ENCODE measurements around the gene PPFIBP1.
"Not testable (repeated sequence)": the region's sequence is repeated elsewhere in the genome, so short reads cannot be mapped to it uniquely, and the experiment has no call there.

The PPFIBP1 gene

DNA sequence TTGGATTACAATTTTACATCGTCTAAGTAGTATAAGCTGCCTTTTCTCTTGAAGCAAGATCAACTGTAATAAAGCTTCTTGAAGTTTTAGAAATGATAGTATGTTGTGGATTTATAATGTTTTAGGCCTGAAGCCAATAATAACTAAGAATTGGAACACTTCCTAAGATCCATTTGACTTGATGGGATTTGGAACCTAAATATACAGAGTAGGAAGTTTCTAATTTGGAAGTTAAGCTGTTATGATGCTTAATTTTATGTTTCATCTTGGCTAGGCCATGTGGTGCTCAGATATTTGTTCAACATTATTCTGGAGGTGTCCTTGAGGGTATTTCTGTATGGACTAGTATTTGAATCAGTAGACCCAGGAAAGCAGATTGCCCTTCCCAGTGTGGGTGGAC, 74.9 kb downstream of the PPFIBP1 start:
- DNase-seq, result not testable (repeated sequence)

DNA sequence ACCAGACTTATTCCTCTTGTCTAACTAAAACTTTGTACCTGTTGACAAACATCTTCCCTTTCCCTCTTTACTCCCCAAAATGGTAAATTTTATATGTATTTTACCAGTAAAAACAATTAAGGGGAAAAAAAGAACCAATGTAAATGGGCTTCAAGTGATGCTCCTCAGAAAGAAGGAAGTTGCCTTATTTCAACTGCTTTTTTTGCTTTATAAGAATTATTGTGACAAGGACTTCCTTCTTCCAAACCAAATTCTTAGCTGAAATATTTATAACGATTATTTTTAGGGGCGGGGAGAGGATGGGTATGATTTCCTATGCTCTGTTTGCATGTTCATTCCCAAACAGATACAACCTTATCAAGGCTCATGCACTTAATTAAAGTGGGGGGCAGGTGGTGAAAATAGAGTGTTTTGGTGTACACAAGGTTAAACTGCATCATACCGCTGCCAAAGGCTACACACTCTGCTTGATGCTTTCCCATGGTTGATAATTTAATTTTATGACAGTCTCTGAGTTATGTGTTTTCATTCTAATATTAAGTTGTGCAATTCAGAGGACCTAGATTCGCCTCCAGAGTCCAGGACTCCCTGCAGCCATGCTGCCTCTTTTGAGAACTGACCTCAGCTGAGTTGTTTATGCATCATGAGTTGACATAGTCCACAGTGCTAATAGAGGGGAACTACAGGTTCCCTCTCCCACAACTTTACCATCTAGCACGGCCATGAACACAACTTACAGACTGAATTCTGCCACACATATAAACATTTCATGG, 77.2 kb downstream of the PPFIBP1 start:
- not testable (repeated sequence) for DNase-seq

DNA sequence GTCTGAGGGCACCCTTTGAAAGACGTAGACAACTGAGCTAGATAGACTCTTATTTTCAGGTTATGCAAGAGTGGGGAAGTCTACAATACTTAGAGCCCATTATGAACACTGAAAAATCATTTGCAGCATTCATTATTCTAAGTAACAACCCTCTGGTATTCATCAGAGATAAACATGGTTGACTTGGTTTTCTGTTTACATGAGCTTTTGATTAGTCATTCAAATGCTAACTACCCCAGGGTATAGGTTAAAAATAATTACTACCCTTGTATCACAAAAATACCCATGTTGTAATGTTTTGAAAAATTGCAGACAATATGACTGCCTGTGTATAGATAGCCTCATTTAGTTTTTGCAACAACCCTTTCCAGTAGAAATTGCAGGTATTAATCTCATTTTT, 78.5 kb downstream of the PPFIBP1 start:
- DNase-seq, result no peak

DNA sequence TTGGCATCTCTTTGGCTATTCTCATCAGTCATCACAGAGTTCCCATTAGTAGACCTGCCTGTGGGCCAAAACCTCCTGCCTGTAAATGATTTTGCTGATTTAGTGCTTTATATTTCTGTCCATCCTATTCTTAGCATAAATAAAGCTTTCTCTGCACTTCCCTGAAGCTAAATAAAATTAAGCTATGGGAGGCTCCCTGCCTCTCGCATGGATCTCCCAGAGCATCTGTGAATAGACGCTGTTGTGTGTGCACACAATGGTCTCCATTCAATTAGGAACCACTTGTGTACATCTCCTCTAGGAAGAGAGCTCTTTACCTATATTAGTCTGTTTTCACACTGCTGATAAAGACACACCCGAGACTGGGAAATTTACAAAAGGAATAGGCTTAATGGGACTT, 80.4 kb downstream of the PPFIBP1 start:
- no peak for DNase-seq

DNA sequence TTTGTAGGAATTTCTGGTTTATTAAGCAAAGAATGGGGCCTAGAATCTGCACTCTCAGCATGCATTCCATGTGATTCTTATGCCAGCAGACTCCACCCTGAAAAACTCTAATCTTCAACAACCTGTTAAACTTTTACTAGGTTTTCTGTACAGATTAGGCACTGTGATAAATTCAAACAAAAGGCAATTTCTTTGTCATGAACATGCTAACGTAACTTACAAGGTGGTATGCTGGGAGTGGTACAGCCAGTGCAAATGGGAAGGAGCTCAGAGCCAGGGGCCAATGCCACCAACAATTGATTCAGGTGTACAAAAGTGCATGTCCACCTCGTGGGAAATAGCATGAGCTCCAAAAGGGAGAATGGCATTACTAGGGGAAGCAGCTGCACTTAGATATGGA, 83.0 kb downstream of the PPFIBP1 start:
- no peak for DNase-seq

DNA sequence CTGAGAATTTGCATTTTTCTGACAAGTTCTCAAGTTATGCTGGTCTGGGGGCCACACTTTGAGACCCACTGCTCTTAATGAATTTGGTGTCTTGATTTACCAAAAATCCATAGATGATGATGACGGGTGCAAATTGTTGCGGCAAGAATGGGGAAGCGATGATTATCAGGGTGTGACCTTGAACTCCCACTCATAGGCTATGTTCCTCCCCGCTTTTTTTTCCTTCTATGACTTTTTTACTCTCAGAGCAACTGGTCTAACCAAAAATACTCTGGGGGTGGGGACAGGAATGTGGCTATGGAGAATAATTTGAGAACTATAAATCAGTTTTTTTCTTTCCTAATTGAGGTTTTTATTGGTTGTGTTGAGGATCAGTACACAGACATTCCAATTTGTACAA, 83.6 kb downstream of the PPFIBP1 start:
- DNase-seq, result no peak

DNA sequence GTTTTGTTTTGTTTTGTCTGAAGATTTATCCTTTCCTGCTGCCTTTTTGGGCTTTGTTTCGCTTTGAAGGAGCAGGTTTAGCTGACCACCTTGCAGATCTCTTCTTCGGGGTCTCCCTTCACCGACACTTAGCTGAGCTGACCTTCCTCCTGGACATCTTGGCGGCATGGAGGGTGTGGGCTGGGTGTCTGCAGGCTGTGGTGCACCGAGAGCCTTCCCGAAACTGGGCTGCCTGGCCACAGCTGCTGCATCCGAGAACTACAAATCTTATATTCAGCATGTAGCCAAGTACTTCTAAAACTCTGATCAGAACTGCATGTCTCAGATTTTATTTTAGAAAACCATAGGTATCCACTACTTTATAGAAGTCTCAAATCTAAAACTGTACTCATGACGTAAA, 84.9 kb downstream of the PPFIBP1 start:
- DNase-seq, result no peak

GRCh38 chr12:27610374-27610773, 86.4 kb downstream of the PPFIBP1 start:
- no peak for DNase-seq

GRCh38 chr12:27614386-27614785, 90.4 kb downstream of the PPFIBP1 start:
- DNase-seq, result no peak

DNA sequence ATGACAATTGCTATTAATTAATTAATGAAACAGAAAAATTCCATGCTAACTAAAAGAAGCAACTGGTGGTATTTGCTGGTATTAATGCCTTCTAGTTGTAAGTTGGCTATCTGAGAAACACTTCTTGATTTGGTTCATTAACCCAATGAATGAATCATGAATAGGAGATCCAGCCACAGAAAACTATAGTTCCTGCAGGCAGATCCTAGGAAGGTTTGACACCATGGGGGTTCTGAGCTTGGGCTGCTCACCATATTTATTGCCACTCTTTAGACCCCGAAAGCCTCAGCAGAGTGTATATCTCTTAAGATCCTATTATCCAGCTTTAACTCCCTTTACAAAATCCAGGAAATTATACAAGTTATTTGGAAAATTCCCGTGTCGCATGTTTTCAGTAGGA, 90.9 kb downstream of the PPFIBP1 start:
- DNase-seq, result no peak

DNA sequence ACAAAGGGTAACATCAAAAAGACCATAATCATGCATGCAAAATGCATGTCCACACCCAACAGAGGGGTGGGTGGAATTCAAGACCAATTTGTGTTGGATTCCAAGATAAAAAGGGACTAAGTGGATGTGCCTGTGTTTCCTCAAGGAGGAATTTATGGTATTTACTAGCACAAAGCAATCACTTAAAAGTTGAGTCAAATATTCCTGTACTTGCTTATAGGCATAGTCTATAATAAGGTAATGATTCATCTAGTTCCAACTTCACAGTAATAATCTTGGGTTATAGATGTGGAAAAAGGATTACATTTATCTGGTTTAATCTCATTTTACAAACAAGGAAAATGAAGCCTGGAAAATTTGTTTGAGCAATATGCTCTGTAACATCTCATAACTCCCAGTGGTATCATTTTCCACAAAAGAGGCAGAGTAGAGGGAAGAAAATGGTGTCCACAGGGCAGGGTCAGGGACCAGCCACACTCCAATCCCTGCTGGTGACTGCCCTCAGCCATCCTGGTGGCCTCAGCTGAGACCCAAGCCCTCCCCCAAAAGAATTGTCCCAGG, 91.4 kb downstream of the PPFIBP1 start:
- no peak for DNase-seq

DNA sequence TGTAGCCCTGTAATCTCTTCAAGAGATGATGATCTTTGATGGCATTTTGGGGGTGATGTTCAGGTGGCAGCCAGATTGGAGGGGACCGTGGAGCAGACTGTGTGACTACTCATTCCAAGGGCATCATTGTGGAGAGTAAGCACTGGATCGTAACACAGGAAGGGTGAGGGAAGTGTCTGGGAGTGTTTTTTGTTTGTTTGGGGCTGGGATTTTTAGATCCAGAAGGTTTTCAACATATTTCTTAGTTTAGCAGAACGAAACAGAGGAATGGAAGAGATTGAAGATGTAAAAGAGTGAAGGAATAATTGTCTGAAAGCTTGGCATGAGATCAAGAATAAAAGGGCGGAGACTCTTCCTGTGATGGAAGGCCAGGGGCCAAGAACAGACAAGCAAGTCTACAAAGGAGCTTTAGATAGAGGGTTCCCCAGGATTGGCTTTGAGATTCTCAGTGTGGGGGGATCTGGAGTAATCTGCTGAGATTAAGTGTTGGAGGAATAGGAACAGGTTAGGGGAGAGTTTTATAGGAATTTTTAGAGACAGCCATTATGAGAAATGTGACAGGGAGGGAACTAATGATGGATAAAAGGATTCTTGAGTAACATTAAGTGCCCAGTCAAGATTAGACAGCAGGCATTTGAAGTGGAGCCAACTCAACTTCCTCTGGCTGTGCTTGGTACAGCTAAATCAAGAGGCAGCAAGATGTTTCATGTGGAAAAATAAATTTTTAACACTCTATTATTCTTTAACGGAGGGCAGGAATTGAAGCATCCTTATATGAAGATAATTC, 92.5 kb downstream of the PPFIBP1 start:
- no peak for DNase-seq

- DNase-seq, result no peak
Measured at GRCh38 chr12:27618836-27619235, 94.8 kb downstream of the PPFIBP1 start.

GRCh38 chr12:27619308-27619707, 95.3 kb downstream of the PPFIBP1 start:
- DNase-seq, result no peak

- no peak for DNase-seq
Measured at GRCh38 chr12:27620121-27620520, 96.1 kb downstream of the PPFIBP1 start.

DNA sequence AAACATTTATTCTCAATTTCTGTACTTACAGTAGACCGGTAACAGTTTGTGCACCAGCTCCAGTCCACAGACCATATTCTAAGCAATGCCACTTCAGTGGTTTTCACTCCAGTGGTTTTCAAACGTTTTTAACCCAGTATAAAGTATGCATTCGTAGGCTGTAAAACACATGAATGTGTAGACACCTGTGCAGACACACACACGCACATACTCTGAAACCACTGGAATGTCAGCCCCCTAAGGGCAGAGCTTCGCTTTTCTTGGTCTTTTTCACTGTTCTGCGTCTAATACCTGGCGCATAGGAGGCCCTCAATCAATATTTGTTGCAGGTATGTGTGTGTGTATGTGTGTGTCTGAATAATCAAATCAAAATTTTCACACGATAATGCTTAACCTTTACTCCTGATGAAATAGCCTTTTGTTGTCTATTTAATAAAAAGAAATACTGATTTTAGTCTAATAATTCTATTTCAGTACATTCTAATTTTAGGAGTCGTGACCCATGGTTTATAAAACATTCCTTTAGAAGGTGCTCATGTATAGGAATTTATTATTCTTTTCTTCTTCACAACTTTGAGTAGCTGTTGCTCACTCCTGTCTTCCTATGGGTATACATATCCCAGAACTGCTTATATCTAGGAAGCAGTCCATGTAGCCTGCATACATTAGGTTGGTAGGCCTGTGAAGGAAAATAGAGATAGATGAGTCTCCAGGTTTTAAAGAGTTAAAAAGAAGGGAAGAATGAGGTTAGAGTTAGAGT, 98.6 kb downstream of the PPFIBP1 start:
- no peak for DNase-seq

- no peak for DNase-seq
Measured at GRCh38 chr12:27623645-27624044, 99.6 kb downstream of the PPFIBP1 start.

DNA sequence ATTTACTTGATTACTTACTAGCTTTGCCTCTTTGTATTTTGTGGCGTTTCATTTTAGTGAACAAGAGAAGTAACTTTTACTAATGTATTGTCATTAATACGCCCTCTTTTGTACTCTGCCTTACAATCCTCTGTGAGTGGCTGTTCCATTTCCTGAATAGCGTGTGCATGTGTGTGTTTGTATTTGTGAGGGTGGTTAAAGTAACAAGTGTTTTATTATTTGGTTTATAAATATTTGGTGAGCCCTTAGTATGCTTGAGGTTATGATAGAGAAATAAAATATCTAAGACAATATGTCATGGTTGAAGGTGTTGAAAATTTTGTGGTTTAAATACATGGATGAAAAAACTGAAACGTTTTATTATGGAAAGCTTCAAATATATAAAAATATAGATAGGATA, 100.6 kb downstream of the PPFIBP1 start:
- no peak for DNase-seq

DNA sequence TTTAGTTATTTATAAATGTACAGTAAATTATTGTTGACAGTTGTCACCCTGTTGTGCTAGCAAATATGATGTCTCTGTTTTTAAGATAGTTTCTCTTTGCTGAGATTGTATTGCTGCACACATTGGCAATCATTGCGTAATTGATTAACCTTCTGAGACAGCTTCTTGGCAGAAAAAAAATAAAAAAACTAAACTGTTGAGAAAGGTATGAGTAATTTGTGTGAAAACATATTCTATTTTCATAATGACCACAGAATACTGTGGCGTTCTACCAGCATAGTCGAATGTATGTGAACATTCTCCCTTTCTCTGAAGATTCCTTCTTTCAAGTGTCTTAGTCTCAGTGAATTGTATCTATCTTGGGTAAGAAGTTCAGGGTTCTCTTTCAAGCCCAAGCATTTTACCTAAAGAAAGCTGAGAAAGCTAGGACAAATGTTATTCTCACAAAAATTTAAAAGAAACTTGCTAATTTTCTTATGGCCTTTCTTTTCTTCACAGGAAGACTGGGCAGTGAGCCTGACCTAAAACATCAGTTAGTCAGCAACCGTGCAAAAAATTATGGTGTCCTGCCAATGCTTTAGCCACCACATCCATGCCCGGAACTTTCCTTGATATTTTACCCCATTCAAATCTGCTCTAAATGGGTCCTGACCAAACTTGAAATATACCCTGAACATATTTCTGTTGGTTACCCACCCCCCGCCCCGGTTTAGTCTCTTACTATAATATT, 103.3 kb downstream of the PPFIBP1 start:
- no peak for DNase-seq

- DNase-seq, result not testable (repeated sequence)
Measured at GRCh38 chr12:27627853-27628469, 104.0 kb downstream of the PPFIBP1 start.

- not testable (repeated sequence) for DNase-seq
Measured at GRCh38 chr12:27630219-27630618, 106.2 kb downstream of the PPFIBP1 start.

DNA sequence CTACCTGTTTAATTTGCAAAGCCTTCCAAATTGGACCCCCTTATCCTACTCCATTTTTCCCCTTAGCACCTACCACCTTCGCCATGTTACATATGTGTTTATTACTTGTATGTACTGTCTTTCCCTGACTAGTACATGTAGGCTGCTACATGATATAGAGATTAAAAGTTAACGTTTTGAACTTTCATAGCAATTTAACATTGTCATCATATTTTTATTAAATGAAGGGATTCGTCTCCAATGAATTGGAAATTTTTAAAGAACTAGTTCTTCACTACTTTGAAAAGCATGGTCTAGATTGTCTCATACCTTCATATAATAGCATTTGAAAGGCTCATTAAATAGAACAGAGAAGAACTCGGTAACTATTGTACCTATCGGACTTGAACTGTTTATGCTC, 107.4 kb downstream of the PPFIBP1 start:
- no peak for DNase-seq
